H9 (cell line): ENCODE measurements around the gene OSGIN1. TPM values are rescaled to one million over a fixed set of nuclear protein-coding genes. Genes with fewer than 3 reads are reported as not detected.

Experiments
- DNase-seq: peaks from one replicate; pipeline ENCODE4 v3.0.0-alpha.2; 2017
- H2AFZ ChIP-seq: one replicate; pipeline ENCODE4 v1.6.1; 2013; ENCODE audit warnings: mild to moderate bottlenecking, low read length, control low read depth, moderate library complexity
- H2AK5ac ChIP-seq: 2 replicates; pipeline ENCODE4 v1.6.1; 2013; ENCODE audit warnings: low read length, control low read depth, mixed read lengths; ENCODE audit not compliant: insufficient read length
- H2BK120ac ChIP-seq: one replicate; pipeline ENCODE4 v1.6.1; 2013; ENCODE audit warnings: low read depth, mild to moderate bottlenecking, low read length, control low read depth, inconsistent platforms; ENCODE audit not compliant: poor library complexity, severe bottlenecking
- H2BK12ac ChIP-seq: 2 replicates; pipeline ENCODE4 v1.6.1; 2013; ENCODE audit warnings: low read length, control low read depth, mixed read lengths, low read depth; ENCODE audit not compliant: insufficient read length
- H2BK15ac ChIP-seq: 2 replicates; pipeline ENCODE4 v1.6.1; 2013; ENCODE audit warnings: low read depth, low read length, control low read depth
- H2BK20ac ChIP-seq: one replicate; pipeline ENCODE4 v1.6.1; 2013; ENCODE audit warnings: low read depth, mild to moderate bottlenecking, low read length, control low read depth, inconsistent platforms; ENCODE audit not compliant: poor library complexity, severe bottlenecking
- H2BK5ac ChIP-seq: 2 replicates; pipeline ENCODE4 v1.6.1; 2013; ENCODE audit warnings: low read length, control low read depth, mixed read lengths; ENCODE audit not compliant: insufficient read length
- H3K14ac ChIP-seq: 2 replicates; pipeline ENCODE4 v1.6.1; 2013; ENCODE audit warnings: low read length, control low read depth; ENCODE audit not compliant: insufficient read depth
- H3K18ac ChIP-seq: 2 replicates; pipeline ENCODE4 v1.6.1; 2013; ENCODE audit warnings: low read depth, mild to moderate bottlenecking, mixed read lengths, low read length, control low read depth; ENCODE audit not compliant: insufficient read length
- H3K23ac ChIP-seq: 2 replicates; pipeline ENCODE4 v1.6.1; 2013; ENCODE audit warnings: low read length, control low read depth, mixed read lengths, low read depth; ENCODE audit not compliant: insufficient read length
- H3K23me2 ChIP-seq: 2 replicates; pipeline ENCODE4 v1.6.1; 2013; ENCODE audit warnings: low read depth, mild to moderate bottlenecking, mixed read lengths, low read length, control low read depth; ENCODE audit not compliant: insufficient read length, poor library complexity, severe bottlenecking
- H3K27ac ChIP-seq: 2 replicates; pipeline ENCODE4 v1.5.1; 2013; ENCODE audit warnings: low read length, control low read depth, mixed read lengths, low read depth; ENCODE audit not compliant: insufficient read length
- H3K27me3 ChIP-seq: 2 replicates; pipeline ENCODE4 v1.6.1; 2013; ENCODE audit warnings: low read length, control low read depth, inconsistent platforms; ENCODE audit not compliant: insufficient read depth
- H3K4ac ChIP-seq: 2 replicates; pipeline ENCODE4 v1.6.1; 2013; ENCODE audit warnings: low read depth, mild to moderate bottlenecking, control low read depth, inconsistent platforms, low read length, moderate library complexity
- H3K4me1 ChIP-seq: 2 replicates; pipeline ENCODE4 v1.6.1; 2013; ENCODE audit warnings: low read length, control low read depth, inconsistent platforms; ENCODE audit not compliant: insufficient read depth
- H3K4me2 ChIP-seq: 2 replicates; pipeline ENCODE4 v1.6.1; 2013; ENCODE audit warnings: low read length, control low read depth, mixed read lengths; ENCODE audit not compliant: insufficient read length, insufficient read depth
- H3K56ac ChIP-seq: 2 replicates; pipeline ENCODE4 v1.6.1; 2013; ENCODE audit warnings: low read depth, mild to moderate bottlenecking, mixed read lengths, low read length, control low read depth; ENCODE audit not compliant: insufficient read length
- H3K79me1 ChIP-seq: 2 replicates; pipeline ENCODE4 v1.6.1; 2013; ENCODE audit warnings: low read depth, mild to moderate bottlenecking, moderate library complexity, low read length, control low read depth, inconsistent platforms; ENCODE audit not compliant: insufficient read depth, poor library complexity, severe bottlenecking
- H3K79me2 ChIP-seq: 2 replicates; pipeline ENCODE4 v1.6.1; 2013; ENCODE audit warnings: low read length, control low read depth, inconsistent platforms; ENCODE audit not compliant: insufficient read depth
- H3K9ac ChIP-seq: 2 replicates; pipeline ENCODE4 v1.6.1; 2013; ENCODE audit warnings: low read length, control low read depth, mixed read lengths; ENCODE audit not compliant: insufficient read length; ENCODE audit errors: extremely low read depth
- H3K9me3 ChIP-seq: one replicate; pipeline ENCODE4 v1.6.1; 2013; ENCODE audit warnings: low read depth, low read length, inconsistent platforms; ENCODE audit not compliant: control insufficient read depth
- H3T11ph ChIP-seq: one replicate; pipeline ENCODE4 v1.6.1; 2013; ENCODE audit warnings: mild to moderate bottlenecking, low read length, control low read depth, inconsistent platforms
- H4K20me1 ChIP-seq: one replicate; pipeline ENCODE4 v1.6.1; 2013; ENCODE audit not compliant: control insufficient read depth, insufficient read length, insufficient read depth
- H4K5ac ChIP-seq: 2 replicates; pipeline ENCODE4 v1.6.1; 2013; ENCODE audit warnings: low read depth, mild to moderate bottlenecking, mixed read lengths, low read length, control low read depth; ENCODE audit not compliant: insufficient read length
- H4K8ac ChIP-seq: replicated peaks from 2 replicates; pipeline ENCODE4 v1.6.1; 2013; ENCODE audit warnings: low read length, control low read depth, mixed read lengths, low read depth; ENCODE audit not compliant: insufficient read length
- H4K91ac ChIP-seq: 2 replicates; pipeline ENCODE4 v1.6.1; 2013; ENCODE audit warnings: low read depth, mild to moderate bottlenecking, moderate library complexity, mixed read lengths, low read length, control low read depth; ENCODE audit not compliant: insufficient read length
- H3K27ac Mint-ChIP-seq, 3 experiments: 2 replicates in 2 of 3; 3 replicates in 1 of 3; pipeline ENCODE4 v1.8.0; 2020 to 2021; ENCODE audit warnings: mixed read lengths in 3 of 3, mild to moderate bottlenecking in 1 of 3, moderate library complexity in 1 of 3
- H3K27me3 Mint-ChIP-seq: 2 replicates; pipeline ENCODE4 v1.8.0; 2021; ENCODE audit warnings: low read depth, mild to moderate bottlenecking, moderate library complexity, mixed read lengths
- H3K36me3 Mint-ChIP-seq, 3 experiments: 2 replicates in 2 of 3; 3 replicates in 1 of 3; pipeline ENCODE4 v1.8.0; 2020 to 2021; ENCODE audit warnings: low read depth in 3 of 3, mixed read lengths in 3 of 3; ENCODE audit not compliant: insufficient read depth in 1 of 3
- H3K4me1 Mint-ChIP-seq, 2 experiments: 2 replicates each; pipeline ENCODE4 v1.8.0; 2020; ENCODE audit warnings: mixed read lengths in 2 of 2
- H3K4me3 Mint-ChIP-seq, 2 experiments: 2 replicates in 1 of 2; 3 replicates in 1 of 2; pipeline ENCODE4 v1.8.0; 2020 to 2021; ENCODE audit warnings: mild to moderate bottlenecking in 2 of 2, mixed read lengths in 2 of 2, moderate library complexity in 1 of 2
- H3K9me3 Mint-ChIP-seq, 2 experiments: 2 replicates in 1 of 2; 3 replicates in 1 of 2; pipeline ENCODE4 v1.8.0; 2020; ENCODE audit warnings: mild to moderate bottlenecking in 2 of 2, mixed read lengths in 2 of 2, moderate library complexity in 1 of 2
- WGBS: extraction: QIAGEN DNeasy Blood & Tissue Kit; methylation state at CpG from one replicate; pipeline ENCODE4 v1.1.7; 2013; ENCODE audit warnings: missing lambda C conversion rate, low lambda C conversion rate, mixed read lengths; ENCODE audit not compliant: insufficient read length; ENCODE audit errors: extremely low coverage; 5-methylcytosine and 5-hydroxymethylcytosine counted together
- total RNA-seq: library from RNA; stranded (reverse); gene quantifications from 2 replicates; pipeline ENCODE4 v1.2.1, GENCODE V29; 2021
- TF ChIP-seq, protein P1 (sequence below): fragments of 200-600 bp; sonication (generic); conservative IDR thresholded peaks from 3 replicates; pipeline ENCODE4 v1.8.0; 2021; ENCODE audit warnings: antibody characterized with exemption, mild to moderate bottlenecking

OSGIN1 gene
- total RNA-seq, 1 experiment from 2014 or later = 0.63 TPM

- H3K4me2 ChIP-seq = peak within 1 kb of the TSS; percentile 68
- no peaks in the 10 kb centered on the region for H3K9me3 ChIP-seq
- Mint-ChIP-seq H3K4me1 (peaks cover 9 to 37% of the 10 kb centered on the region in 2 experiments), H3K27me3 (peaks cover 13% of the 10 kb centered on the region), H3K36me3 (no peaks in the 10 kb centered on the region), H3K4me3 (peak within 1 kb of the TSS; percentile 74 to 90), H3K9me3 (no peaks in the 10 kb centered on the region; a peak in 1 of 5 replicates), H3K27ac (no peak within 1 kb of the TSS)
- no peak within 1 kb of the TSS for H3K23ac ChIP-seq
- no peak within 1 kb of the TSS for H4K5ac ChIP-seq
- H4K8ac ChIP-seq = no peak within 1 kb of the TSS
- no peak within 1 kb of the TSS for H2BK5ac ChIP-seq
- no peak within 1 kb of the TSS for H2AFZ ChIP-seq
- H3K27ac ChIP-seq = no peak within 1 kb of the TSS
- no peak within 1 kb of the TSS for H3K56ac ChIP-seq
- H3K18ac ChIP-seq = no peak within 1 kb of the TSS
- no peaks in the 10 kb centered on the region for H3K79me2 ChIP-seq
- no peak within 1 kb of the TSS for H2BK120ac ChIP-seq
- no peak within 1 kb of the TSS for H2BK15ac ChIP-seq
- H2BK12ac ChIP-seq = no peak within 1 kb of the TSS
- no peak for DNase-seq
- H4K91ac ChIP-seq = no peak within 1 kb of the TSS
- no peak within 1 kb of the TSS for H3K9ac ChIP-seq
- peaks cover 6% of the 10 kb centered on the region for H3K23me2 ChIP-seq
- no peak within 1 kb of the TSS for H3T11ph ChIP-seq
- peaks cover 2% of the 10 kb centered on the region; the same call in 1 of the 2 replicates for H3K27me3 ChIP-seq
- TF ChIP-seq, protein P1, sequence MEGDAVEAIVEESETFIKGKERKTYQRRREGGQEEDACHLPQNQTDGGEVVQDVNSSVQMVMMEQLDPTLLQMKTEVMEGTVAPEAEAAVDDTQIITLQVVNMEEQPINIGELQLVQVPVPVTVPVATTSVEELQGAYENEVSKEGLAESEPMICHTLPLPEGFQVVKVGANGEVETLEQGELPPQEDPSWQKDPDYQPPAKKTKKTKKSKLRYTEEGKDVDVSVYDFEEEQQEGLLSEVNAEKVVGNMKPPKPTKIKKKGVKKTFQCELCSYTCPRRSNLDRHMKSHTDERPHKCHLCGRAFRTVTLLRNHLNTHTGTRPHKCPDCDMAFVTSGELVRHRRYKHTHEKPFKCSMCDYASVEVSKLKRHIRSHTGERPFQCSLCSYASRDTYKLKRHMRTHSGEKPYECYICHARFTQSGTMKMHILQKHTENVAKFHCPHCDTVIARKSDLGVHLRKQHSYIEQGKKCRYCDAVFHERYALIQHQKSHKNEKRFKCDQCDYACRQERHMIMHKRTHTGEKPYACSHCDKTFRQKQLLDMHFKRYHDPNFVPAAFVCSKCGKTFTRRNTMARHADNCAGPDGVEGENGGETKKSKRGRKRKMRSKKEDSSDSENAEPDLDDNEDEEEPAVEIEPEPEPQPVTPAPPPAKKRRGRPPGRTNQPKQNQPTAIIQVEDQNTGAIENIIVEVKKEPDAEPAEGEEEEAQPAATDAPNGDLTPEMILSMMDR = peak; percentile 77
- H2AK5ac ChIP-seq = no peak within 1 kb of the TSS
- no peak within 1 kb of the TSS for H2BK20ac ChIP-seq
- peaks cover 3% of the 10 kb centered on the region for H4K20me1 ChIP-seq
- H3K79me1 ChIP-seq = no peaks in the 10 kb centered on the region
- no peak within 1 kb of the TSS for H3K4ac ChIP-seq
- H3K4me1 ChIP-seq = no peaks in the 10 kb centered on the region
- H3K14ac ChIP-seq = no peak within 1 kb of the TSS
- no CpG with 5 or more reads among the region's 35 CpGs for WGBS
These were observed 14.8 kb downstream of the OSGIN1 start, which contains the start of gene NECAB2 for GRCh38 chr16:83967838-83968305. TSS of gene NECAB2 (plus strand) at chr16:83968244. CDS start at chr16:83968649, 405 bp downstream.
